Stimulated activated CD8-positive, alpha-beta memory T cell treated with anti-CD3 and anti-CD28 coated beads, Interleukin-2, amount 100 ng/mL, for 1 hour (primary cell): ENCODE measurements around the gene SEMA6D.

Experiments used
- DNase-seq, 2 donors: peaks; one replicate each; pipeline ENCODE4 v3.0.0-alpha.2; 2020; ENCODE audit warnings: low read depth in 2 of 2

The SEMA6D gene

GRCh38 chr15:47717036-47717612 is at the start of gene SEMA6D:
Gene SEMA6D (plus strand): TSS chr15:47717505. CDS start chr15:47759799, 42,294 bp downstream.
- no peak for DNase-seq

- DNase-seq = no peak
These were observed 48.1 kb upstream of the SEMA6D start for GRCh38 chr15:47669221-47669620.

GRCh38 chr15:47670365-47670764 is 46.9 kb upstream of the SEMA6D start:
- no peak for DNase-seq

- DNase-seq = no peak
These were observed 44.0 kb upstream of the SEMA6D start for GRCh38 chr15:47673232-47673761.

GRCh38 chr15:47674586-47675232 is 42.6 kb upstream of the SEMA6D start:
- DNase-seq = no peak

GRCh38 chr15:47675735-47676134 is 41.6 kb upstream of the SEMA6D start:
- no peak for DNase-seq

- DNase-seq = no peak
These were observed 39.3 kb upstream of the SEMA6D start for GRCh38 chr15:47678040-47678439.

- no peak for DNase-seq
These were observed 34.6 kb upstream of the SEMA6D start for GRCh38 chr15:47682661-47683060.

GRCh38 chr15:47685141-47685870 is 32.0 kb upstream of the SEMA6D start:
- no peak for DNase-seq

- no peak for DNase-seq
These were observed 28.7 kb upstream of the SEMA6D start for GRCh38 chr15:47688573-47689086.

- DNase-seq = no peak
These were observed 27.6 kb upstream of the SEMA6D start for GRCh38 chr15:47689660-47690059.

GRCh38 chr15:47691882-47692281 is 25.4 kb upstream of the SEMA6D start:
- DNase-seq = no peak

GRCh38 chr15:47696351-47696750 is 21.0 kb upstream of the SEMA6D start:
- DNase-seq = no peak

- DNase-seq = no peak
These were observed 11.9 kb upstream of the SEMA6D start for GRCh38 chr15:47705281-47705997.

GRCh38 chr15:47707391-47707790 is 9.9 kb upstream of the SEMA6D start:
- no peak for DNase-seq

- no peak for DNase-seq
These were observed 8.9 kb upstream of the SEMA6D start for GRCh38 chr15:47708161-47708980.

GRCh38 chr15:47711655-47712054 is 5.7 kb upstream of the SEMA6D start:
- DNase-seq = no peak

GRCh38 chr15:47715402-47715801 is 1.9 kb upstream of the SEMA6D start:
- no peak for DNase-seq

- no peak for DNase-seq
These were observed 1.4 kb upstream of the SEMA6D start for GRCh38 chr15:47715856-47716445.

- DNase-seq = no peak
These were observed 789 bp upstream of the SEMA6D start for GRCh38 chr15:47716516-47716915.
